NK-92 (cell line): Measurements from ENCODE around the gene TNIK.

Source experiments
- DNase-seq: peaks from one replicate; lab custom pipeline; 2025; ENCODE audit not compliant: unreplicated experiment; lab: John Stamatoyannopoulos, UW

The TNIK gene

GRCh38 chr3:171236265-171237008 lies 223.8 kb downstream of the TNIK start:
- no peak for DNase-seq

- no peak for DNase-seq
Measured at GRCh38 chr3:171234298-171235010, 225.8 kb downstream of the TNIK start.

- no peak for DNase-seq
Measured at GRCh38 chr3:171231361-171231760, 228.8 kb downstream of the TNIK start.

- no peak for DNase-seq
Measured at GRCh38 chr3:171230865-171231264, 229.3 kb downstream of the TNIK start.

- no peak for DNase-seq
Measured at GRCh38 chr3:171229173-171229572, 231.0 kb downstream of the TNIK start.

- DNase-seq = no peak
Measured at GRCh38 chr3:171228240-171228639, 232.0 kb downstream of the TNIK start.

- DNase-seq = no peak
Measured at GRCh38 chr3:171227828-171228227, 232.4 kb downstream of the TNIK start.

- DNase-seq = no peak
Measured at GRCh38 chr3:171227359-171227758, 232.8 kb downstream of the TNIK start.

GRCh38 chr3:171226794-171227193 lies 233.4 kb downstream of the TNIK start:
- DNase-seq = no peak

GRCh38 chr3:171225708-171226107 lies 234.5 kb downstream of the TNIK start:
- DNase-seq = no peak

- DNase-seq = no peak
Measured at GRCh38 chr3:171225165-171225564, 235.0 kb downstream of the TNIK start.

- no peak for DNase-seq
Measured at GRCh38 chr3:171223396-171223795, 236.8 kb downstream of the TNIK start.

GRCh38 chr3:171222995-171223394 lies 237.2 kb downstream of the TNIK start:
- DNase-seq = no peak

GRCh38 chr3:171221597-171221996 lies 238.6 kb downstream of the TNIK start:
- no peak for DNase-seq

GRCh38 chr3:171221104-171221503 lies 239.1 kb downstream of the TNIK start:
- no peak for DNase-seq

GRCh38 chr3:171219258-171219657 lies 240.9 kb downstream of the TNIK start:
- no peak for DNase-seq

GRCh38 chr3:171218069-171218468 lies 242.1 kb downstream of the TNIK start:
- no peak for DNase-seq

GRCh38 chr3:171213907-171214306 lies 246.3 kb downstream of the TNIK start:
- no peak for DNase-seq

- no peak for DNase-seq
Measured at GRCh38 chr3:171213178-171213577, 247.0 kb downstream of the TNIK start.

GRCh38 chr3:171212648-171213047 lies 247.6 kb downstream of the TNIK start:
- no peak for DNase-seq

- no peak for DNase-seq
Measured at GRCh38 chr3:171206283-171206682, 253.9 kb downstream of the TNIK start.

GRCh38 chr3:171204942-171205341 lies 255.3 kb downstream of the TNIK start:
- DNase-seq = no peak

GRCh38 chr3:171201825-171202224 lies 258.4 kb downstream of the TNIK start:
- DNase-seq = no peak
